Activated T-cell treated with anti-CD3 and anti-CD28 coated beads for 24 hours (primary cell): ENCODE data around the gene WDR45B.
A peak's percentile ranks its signal among the peaks of the same experiment; 100 is the strongest.

ENCODE experiments used
- DNase-seq: peaks from one replicate; pipeline ENCODE4 v3.0.0-alpha.2; 2020; ENCODE audit warnings: low read depth

Gene WDR45B

GRCh38 chr17:82677353-82677925 lies 29.2 kb upstream of the WDR45B start:
- DNase-seq = no peak

- DNase-seq = no peak
These were observed 27.4 kb upstream of the WDR45B start for GRCh38 chr17:82675476-82676245.

GRCh38 chr17:82674656-82675475 lies 26.6 kb upstream of the WDR45B start:
- no peak for DNase-seq

GRCh38 chr17:82670661-82671450 lies 22.6 kb upstream of the WDR45B start:
- DNase-seq = no peak

- peak; percentile 28 for DNase-seq
These were observed 20.4 kb upstream of the WDR45B start for GRCh38 chr17:82668631-82669099.

GRCh38 chr17:82668024-82668630 lies 19.9 kb upstream of the WDR45B start:
- no peak for DNase-seq

- no peak for DNase-seq
These were observed 19.4 kb upstream of the WDR45B start for GRCh38 chr17:82667668-82668000.

GRCh38 chr17:82666931-82667667 lies 18.9 kb upstream of the WDR45B start:
- no peak for DNase-seq

GRCh38 chr17:82665891-82666290 lies 17.6 kb upstream of the WDR45B start:
- no peak for DNase-seq

GRCh38 chr17:82665217-82665616 lies 17.0 kb upstream of the WDR45B start:
- DNase-seq = no peak

GRCh38 chr17:82664701-82665182 lies 16.5 kb upstream of the WDR45B start:
- no peak for DNase-seq

GRCh38 chr17:82664276-82664575 lies 16.0 kb upstream of the WDR45B start:
- DNase-seq = no peak

- DNase-seq = no peak
These were observed 15.4 kb upstream of the WDR45B start for GRCh38 chr17:82663381-82664275.

- DNase-seq = no peak
These were observed 14.5 kb upstream of the WDR45B start for GRCh38 chr17:82662711-82663261.

GRCh38 chr17:82661717-82662683 lies 13.8 kb upstream of the WDR45B start:
- no peak for DNase-seq

- no peak for DNase-seq
These were observed 11.6 kb upstream of the WDR45B start for GRCh38 chr17:82659886-82660285.

GRCh38 chr17:82658796-82659452 lies 10.7 kb upstream of the WDR45B start:
- no peak for DNase-seq

- DNase-seq = no peak
These were observed 10.1 kb upstream of the WDR45B start for GRCh38 chr17:82658331-82658730.
